ENCODE data around the gene FAM184B. TPM values are rescaled to one million over a fixed set of nuclear protein-coding genes. Genes with fewer than 3 reads are reported as not detected.

The FAM184B gene
- total RNA-seq, 1 donor from 2014 or later: not detected

DNA sequence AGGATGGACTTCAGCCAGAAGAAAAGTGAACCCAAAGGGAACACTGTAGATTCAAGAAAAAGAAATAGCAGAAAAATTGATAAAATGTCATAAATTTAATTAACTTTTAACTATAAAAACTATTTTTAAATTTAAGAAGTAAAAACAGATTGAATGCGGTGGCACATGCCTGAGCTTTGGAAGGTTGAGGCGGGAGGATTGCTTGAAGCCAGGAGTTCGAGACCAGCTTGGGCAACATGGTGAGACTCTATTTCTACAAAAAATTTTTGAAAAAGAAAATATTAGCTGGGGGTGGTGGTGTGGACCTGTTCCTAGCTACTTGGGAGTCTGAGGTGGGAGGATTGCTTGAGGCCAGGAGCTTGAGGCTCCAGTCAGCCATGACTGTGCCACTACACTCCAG lies 3.0 kb downstream of the FAM184B start:
- no peak for ATAC-seq
- no peak for DNase-seq (ENCODE audit: low spot score)

DNA sequence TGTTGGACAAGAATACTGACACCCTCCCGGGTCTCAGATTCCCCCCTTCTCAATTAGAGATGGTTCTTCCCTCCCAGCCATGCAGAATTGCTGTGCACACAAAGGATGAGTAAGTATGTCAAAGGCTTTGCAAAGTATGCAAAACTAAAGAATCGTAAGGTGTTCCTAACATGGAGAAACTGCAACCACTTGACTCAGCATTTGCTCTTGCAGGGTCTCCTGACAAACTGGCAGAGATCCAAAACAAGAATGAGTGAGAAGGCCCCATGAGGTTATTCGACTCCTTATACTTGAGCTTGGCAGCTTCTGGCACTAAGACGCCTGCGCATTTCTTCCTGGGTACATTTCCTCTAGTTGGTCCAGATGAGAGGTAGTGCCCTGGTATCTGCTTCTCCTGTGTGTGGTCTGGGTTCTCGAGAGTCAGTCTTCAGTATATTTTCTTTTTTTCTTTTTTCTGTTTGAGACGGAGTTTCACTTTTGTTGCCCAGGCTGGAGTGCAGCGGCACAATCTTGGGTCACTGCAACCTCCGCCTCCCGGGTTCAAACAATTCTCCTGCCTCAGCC lies 8.2 kb downstream of the FAM184B start:
- no peak for DNase-seq (ENCODE audit: low spot score)
- no peak for ATAC-seq

DNA sequence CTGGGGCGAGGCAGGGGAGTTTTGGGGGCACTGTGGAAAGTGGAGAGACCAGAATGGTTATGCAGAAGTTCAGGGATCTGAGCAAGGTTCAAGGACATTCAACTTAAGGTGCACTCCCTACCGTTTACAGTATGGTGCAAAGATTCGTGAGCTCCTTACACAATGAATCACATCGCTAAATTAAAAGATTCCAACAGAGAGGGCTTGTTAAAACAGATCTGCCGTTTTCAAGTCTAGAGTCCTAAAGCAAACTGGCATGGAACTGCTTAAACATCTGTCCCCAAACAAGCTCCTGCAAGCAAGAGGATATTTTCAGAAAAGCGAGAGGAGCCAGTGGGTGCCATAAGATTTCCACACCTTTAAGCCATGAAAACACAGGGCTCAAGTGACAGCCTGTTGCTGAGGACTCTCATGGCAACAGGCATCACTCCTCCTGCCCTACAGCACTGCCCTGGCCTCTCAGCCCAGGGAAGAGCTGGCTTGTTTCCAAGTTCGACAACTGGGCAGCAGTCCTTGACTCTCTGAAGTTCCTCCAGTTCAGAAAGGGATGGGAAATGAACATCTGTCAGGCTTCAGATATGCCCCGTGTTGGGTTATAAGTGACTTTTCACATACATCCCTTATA lies 10.0 kb downstream of the FAM184B start:
- ATAC-seq (no peak), DNase-seq (ENCODE audit: low spot score) (no peak)

DNA sequence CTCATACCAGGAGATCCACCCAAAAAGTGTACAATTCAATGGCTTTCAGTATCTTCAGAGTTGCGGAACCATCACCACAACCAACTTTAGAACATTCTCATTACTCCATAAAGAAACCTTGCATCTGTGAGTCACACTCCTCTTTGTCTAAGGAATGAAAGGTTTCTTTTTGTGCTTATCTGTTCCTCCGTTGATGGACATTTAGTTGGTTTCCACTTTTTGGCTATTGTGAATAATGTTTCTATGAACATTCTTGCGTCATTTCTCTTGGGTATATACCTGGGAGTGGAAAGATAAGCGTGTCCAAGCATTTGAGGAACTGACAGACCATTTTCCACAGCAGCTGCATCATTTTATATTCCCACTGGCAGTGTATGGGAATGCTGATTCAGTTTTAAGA lies 10.6 kb downstream of the FAM184B start:
- DNase-seq (ENCODE audit: low spot score): no peak
- no peak for ATAC-seq

DNA sequence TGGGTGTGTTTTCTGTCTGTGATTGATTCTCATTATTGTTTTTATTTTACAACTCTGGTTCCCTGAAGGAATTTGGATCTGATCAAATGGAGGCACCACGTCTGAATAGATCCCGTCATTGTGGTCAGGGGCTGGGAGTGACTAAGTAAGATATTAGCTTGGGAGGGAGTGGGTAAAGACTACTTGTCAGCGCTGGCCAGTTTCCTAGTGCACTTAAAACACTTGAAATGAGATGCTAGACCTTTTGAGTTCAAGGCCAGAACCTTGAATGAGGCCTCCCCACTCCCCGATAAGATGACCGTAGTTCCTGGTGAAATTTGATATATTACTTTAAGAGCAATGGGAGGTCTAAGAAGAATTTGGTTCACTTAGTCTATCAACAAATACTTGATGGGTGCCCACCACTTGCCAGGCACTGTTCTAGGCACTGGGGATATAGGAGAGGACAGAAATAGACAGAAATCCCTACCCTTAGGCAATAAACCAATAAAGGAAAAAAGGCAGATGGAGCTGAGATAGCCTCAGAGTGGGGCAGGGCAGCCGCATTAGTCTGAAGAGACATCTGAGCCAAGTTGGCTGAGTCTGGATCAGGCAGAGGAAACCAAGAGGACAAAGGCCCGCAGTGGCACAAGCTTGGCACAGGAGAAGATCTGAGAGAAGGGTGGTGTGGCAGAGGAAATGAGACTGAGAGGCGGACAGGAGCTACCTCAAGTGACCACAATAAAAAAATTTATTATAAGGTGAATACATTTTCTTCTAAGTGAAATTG lies 11.8 kb downstream of the FAM184B start:
- ATAC-seq (no peak), DNase-seq (ENCODE audit: low spot score) (no peak)

DNA sequence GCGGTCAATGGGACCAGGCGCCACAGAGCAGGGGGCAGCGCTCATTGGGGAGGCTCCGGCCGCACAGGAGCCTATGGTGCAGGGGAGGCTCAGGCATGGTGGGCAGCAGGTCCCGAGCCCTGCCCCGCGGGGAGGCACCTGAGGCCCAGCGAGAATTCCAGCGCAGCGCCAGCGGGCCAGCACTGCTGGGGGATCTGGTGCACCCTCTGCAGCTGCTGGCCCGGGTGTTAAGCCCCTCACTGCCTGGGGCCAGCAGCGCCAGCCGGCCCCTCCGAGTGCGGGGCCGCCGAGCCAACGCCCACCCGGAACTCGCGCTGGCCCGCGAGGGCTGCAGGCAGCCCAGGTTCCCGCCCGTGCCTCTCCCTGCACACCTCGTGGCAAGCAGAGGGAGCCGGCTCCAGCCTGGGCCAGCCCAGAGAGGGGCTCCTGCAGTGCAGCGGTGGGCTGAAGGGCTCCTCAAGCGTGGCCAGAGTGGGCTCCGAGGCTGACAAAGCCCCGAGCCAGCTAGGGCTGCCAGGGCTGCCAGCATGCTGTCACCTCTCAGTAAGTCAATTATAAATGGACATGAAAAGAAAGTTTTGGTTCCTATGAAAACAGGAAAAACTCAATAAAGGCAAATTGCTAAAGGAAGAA lies 14.5 kb downstream of the FAM184B start:
- no peak for ATAC-seq
- no peak for DNase-seq (ENCODE audit: low spot score)

DNA sequence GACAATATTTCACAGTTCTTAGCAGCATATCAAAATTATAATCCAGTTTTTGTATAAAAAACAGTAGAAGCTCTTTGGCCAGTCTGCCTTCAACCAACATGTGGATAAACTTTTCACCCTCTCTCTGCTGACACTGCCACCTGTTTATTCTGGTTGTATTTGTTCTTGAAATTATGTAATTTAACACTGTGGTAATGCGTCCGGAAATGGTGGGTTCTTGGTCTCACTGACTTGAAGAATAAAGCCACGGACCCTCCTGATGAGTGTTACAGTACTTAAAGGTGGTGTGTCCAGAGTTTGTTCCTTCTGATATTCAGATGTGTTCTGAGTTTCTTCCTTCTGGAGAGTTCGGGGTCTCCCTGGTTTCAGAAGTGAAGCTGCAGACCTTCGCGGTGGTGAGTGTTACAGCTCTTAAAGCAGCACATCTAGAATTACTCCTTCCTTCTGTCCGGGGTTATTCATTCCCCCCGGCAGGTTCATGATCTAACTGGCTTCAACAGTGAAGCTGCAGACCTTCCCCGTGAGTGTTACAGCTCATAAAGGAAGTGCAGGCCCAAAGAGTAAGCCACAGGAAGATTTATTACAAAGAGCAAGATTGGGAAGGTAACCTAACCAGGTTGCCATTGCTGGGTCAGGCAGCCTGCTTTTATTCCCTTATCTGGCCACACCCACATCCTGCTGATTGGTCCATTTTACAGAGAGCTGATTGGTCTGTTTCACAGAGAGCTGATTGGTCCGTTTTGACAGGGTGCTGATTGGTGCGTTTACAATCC lies 15.7 kb downstream of the FAM184B start:
- no peak for ATAC-seq

DNA sequence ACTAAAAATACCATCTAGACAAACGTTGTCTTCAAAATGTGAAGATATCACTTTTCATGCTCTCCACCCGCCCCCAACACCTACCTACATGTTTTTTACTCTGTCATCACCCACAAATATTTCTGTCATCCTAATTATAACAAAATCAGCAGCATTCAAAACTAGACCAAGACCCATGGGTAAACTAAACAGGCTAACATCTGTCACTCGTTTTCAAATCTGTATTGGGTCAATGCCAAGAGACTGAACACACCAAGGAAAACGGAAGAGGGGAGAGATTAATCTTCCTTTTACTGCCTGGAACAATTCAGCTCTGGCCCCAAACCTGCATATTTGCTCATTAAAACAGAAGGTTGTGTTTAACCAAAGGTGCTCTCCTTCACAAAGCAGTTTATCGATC lies 17.5 kb downstream of the FAM184B start:
- no peak for ATAC-seq
- DNase-seq (ENCODE audit: low spot score): no peak

More for the DNA sequence above, 15.7 kb downstream of the FAM184B start:
- no peak for DNase-seq (ENCODE audit: low spot score)

DNA sequence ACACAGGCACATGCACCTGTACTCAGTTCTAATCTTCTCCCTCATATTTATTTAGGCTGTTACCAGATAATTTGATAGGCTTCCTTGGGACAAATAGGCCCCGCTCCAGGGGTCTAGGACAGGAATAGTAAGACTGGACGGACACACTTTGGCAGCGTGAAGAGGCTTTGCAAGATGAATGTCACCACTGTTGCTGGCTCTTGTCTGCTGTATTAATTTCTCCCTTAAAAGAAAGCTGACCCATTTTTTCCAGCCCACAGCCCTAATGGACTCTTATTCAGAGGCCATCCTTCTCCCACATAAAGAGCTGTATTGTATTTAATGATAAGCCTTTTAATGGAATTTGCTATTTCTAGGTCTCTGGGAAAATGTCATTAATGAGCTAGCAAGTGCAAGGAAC lies 18.0 kb downstream of the FAM184B start:
- DNase-seq (ENCODE audit: low spot score) (no peak), ATAC-seq (no peak)

DNA sequence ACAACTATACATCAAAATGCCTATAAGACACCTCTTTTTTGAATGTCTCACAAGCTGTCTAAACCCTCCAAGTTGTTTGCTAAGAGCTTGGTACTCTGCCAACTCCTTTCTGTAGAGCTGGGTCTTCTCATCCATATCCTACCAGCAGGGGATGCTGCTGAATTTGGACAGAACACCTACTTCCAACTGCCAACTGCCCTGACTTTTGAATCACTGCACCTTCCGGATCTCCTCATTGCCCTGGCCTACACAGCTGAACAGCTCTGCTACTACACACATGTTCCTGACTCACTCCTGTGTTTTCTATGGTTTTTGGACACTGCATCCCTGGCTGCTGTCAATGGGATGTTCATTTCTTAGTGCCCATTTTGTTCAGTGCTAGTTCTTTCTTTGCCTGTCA lies 18.7 kb downstream of the FAM184B start:
- no peak for DNase-seq (ENCODE audit: low spot score)
- ATAC-seq: no peak

DNA sequence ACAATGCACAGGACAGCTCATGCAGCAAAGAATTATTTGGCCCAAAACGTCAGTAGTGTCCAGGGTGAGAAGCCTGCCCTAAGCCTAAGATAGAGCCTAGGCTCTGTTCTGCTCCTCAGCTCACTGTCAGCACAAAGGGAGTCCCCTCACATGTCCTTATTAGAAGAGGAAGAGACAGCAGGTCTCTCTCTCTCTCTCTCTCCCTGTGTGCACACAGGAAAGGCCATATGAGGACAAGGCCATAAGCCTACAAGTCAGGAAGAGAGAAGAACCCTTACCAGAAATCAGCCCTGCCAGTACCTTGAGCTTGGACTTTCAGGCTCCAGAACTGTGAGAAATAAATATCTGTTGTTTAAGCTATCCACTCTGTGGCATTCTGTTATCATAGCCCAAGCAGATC lies 20.4 kb downstream of the FAM184B start:
- DNase-seq (ENCODE audit: low spot score) (no peak), ATAC-seq (no peak)

DNA sequence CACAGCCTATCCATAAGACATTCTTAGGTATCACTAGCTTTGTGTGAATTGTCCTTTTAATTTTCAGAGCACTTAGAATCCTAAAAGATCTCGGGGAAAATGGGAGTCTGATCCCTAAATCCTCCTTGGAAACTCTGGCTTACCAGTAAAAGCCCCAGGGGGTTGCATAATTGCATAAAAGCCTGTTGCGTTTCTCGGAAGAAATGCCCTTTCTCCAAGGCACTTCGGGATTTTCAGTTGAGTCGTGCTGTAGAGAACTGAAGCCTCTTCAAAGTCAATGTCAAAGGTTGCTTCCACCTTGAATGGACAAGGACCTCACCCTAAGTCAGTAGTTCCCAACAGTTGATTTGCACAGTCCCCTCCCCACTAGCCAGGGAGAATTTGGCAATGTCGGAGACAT lies 20.8 kb downstream of the FAM184B start:
- no peak for ATAC-seq
- no peak for DNase-seq (ENCODE audit: low spot score)

DNA sequence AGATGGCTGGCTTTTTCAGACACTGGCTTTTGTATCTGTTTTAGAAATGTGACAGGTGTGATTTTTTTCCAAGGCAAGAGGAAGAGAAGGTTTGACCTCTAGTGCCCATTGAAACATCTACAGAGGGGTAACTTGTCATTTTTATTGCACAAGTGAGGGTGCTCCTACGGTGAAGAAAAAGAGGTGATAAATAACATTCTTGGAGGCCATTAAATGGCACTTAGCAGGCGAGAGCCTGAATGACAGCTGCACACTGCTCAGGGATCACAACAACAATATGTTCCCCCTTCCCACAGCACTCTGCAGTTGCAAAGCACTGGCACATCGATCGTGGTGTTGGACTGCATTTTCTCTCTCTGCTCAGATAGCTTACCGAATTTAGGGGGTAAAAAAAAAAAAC lies 22.9 kb downstream of the FAM184B start:
- no peak for ATAC-seq
- DNase-seq (ENCODE audit: low spot score): no peak

DNA sequence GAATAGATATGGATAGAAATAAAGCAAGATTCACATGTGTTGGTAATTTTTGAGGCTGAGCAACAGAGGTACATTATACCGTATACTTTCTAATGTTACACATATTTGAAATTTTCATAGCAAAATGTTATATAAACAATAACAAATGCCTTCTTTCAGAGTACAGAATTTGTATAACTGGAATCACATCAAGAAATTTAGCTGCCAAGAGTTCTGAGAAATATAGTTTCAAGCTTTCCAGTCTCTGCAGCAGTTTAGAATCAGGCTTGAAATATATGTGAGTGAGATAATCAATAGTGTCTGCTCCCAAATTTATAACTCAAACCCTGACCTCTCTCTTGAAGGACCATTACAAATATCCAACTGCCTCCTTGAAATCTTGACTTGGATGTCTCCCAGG lies 23.8 kb downstream of the FAM184B start:
- DNase-seq (ENCODE audit: low spot score): no peak
- no peak for ATAC-seq

DNA sequence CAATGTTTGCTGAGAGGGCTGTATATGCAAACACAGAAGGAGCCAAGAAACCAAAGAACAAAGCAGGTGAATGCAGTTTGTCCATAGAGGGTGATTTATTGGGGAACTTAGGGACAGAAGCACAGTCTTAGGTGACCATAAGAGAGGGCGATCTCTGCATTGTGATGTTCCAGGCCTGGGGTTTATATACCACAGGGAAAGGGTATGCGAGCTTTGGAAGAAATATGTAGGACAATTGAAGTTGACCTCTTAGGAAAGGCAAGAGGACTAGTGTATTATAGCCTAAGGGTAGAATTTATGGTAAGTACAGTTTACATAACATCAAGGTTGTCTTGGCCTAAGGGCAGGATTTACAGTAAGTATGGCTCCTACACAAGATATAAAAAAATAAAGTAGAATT lies 27.8 kb downstream of the FAM184B start:
- no peak for ATAC-seq

DNA sequence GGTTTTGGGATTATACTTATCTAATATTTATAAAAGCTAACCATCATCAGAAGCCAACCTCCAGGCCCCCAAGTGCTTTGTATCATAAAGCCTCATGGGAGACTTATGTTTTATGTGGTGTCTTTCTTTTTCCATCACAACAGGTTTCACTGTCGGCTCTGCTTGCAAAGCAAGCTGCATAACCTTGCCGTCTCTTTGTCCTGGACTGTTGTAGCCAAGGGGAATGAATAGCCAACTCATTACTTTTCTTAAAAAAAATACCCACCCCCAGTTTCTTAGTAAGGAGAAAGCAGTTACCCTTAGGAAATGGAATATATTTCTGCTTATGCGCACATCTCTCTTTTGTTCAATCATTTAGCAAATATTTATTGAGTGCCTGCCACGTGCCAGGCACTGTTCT lies 40.7 kb downstream of the FAM184B start:
- ATAC-seq (no peak), DNase-seq (ENCODE audit: low spot score) (no peak)

More for the DNA sequence above, 27.8 kb downstream of the FAM184B start:
- DNase-seq (ENCODE audit: low spot score): no peak

DNA sequence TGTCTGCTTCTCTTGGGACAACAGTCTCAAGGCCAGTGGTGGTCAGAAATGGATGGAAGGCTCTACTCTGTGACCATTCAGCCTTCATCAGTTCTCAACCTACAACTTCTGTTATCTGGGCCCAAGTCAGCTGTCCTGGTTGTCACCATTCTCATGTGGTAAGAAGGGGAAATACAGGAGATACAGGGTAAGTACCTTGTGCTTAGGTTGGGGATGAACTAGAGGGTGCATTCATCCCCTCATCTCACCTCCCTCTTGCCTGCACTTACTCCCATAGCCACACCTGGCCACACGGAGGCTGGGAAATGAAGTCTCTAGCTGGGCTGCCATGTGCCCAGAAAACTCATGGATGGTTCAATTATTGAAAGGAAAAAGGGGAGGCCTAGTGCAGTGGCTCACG lies 44.9 kb downstream of the FAM184B start:
- DNase-seq (ENCODE audit: low spot score) (no peak), ATAC-seq (no peak)

DNA sequence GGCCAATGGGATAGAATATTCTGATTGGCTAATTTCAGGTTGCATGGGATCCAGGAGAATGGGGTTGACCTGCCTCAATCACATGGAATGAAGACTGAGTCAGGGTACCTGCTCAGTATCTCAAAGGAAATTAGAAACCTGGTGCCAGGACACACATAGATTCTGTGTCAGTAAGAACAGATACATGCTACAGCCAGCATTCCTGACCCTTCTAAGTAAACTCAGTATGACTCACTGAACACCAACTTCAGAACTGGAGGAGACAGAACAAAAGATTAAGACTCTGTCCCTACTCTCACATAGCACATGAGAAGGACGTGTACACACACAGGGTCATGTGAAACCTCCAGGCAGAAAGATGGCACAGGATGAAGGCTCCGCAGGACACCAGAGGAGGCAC lies 54.5 kb downstream of the FAM184B start:
- DNase-seq (ENCODE audit: low spot score) (no peak), ATAC-seq (no peak)

DNA sequence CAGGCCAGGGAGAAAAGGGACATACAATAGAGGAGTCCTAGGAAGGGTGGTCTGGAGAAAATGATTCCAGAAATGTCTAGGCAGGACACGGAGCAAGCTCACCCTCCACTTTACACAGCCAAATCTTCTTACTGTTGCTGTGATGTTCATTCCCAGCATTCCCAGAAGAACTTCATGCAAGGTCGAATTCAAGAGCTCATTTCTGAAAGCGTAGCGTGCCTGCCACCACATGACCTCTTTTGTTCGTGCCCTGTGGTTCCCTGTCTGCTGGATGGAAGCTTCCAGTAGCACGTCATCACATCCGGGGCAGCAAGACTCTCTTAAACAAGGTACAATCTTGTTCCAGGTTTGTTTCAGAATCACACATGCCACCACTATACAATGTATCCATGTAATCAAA lies 57.8 kb downstream of the FAM184B start:
- DNase-seq (ENCODE audit: low spot score): no peak
- no peak for ATAC-seq

DNA sequence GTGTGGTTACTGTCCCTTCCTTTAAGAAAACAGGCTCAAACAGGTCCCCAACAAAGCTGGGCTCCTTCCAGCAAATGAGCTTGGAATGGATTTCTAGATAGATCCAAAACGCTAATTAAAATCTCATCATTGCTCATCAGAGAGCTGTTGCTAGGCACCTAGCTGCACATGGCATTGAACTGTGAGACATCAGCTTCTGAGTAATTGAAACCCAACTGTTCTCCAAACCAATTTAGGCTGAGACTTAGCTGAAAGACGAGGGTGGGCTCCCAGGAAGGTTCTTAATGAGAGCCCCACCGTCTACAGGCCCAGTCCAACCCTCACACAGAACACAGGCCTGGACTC lies 59.1 kb downstream of the FAM184B start:
- ATAC-seq: no peak
- no peak for DNase-seq (ENCODE audit: low spot score)

Measured in left lobe of liver (tissue), 2 donors.